Stimulated activated CD8-positive, alpha-beta memory T cell treated with anti-CD3 and anti-CD28 coated beads, Interleukin-4, amount 100 ng/mL, for 24 hours (primary cell): ENCODE measurements around the gene RASSF4.

Source experiments
- DNase-seq: peaks from one replicate; pipeline ENCODE4 v3.0.0-alpha.2; 2020; ENCODE audit warnings: low read depth

Gene RASSF4

DNA sequence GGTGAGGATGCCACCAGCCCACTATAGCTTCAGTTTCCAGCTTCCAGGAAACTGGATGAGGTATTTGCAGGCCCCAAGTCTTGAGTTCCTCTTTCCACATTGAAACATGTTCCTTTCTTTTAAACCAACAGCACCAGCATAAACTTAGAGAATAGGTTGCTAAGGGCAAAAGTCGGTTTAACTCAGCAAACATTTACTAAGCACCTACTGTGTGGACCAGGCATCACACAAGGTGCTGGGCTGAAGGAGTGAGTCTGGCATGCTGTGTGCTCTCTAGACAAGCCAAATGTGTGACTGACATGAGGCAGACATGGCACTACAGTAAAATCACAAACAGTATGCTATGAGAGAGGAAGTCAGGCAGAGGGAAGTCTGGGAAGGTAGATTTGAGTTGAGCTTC is 11.0 kb upstream of the RASSF4 start:
- DNase-seq: no peak

GRCh38 chr10:44949127-44949802 is 10.3 kb upstream of the RASSF4 start:
- no peak for DNase-seq

GRCh38 chr10:44949915-44950314 is 9.7 kb upstream of the RASSF4 start:
- no peak for DNase-seq

DNA sequence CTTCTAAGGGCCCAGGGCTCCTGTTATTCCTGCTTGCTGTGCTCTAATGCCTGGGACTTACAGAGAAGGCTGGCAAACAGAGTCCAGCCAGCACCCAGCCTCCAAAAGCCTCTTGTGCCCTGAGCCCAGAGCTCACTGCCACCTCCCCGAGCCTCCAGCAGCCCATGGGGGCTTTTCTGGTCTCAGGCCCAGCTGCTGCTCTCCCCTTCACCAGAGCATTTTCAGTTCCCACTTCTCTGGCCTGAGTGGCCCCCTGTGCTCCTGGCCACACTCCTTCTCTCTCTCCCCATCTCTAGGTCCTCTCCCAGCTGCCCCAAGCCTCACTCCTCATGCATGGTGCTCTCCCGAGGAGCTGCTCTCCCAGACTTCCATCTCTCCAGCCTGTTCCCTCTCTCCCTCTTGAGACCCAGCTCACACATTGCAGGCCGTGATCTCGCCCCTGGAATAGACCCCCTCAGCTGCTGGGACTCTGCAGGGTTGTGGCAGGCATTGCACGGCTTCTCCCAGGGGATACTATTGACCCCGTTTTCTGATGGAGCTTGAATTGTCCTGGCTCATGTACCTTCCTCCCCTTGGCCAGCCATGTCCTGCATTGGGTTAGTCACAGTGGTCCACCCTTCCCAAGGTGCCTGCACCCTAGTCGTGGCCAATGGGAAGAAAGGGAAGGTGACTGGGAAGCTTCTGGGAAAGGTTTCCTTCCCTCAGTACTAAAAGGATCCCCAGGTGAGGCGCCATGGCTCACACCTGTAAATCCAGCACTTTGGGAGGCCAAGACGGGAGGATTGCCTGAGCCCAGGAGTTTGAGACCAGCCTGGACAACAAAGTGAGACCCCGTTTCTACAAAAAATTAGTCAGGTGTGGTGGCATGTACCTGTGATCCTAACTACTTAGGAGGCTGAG is 9.0 kb upstream of the RASSF4 start:
- no peak for DNase-seq

GRCh38 chr10:44951576-44952226 is 7.9 kb upstream of the RASSF4 start:
- DNase-seq: no peak

GRCh38 chr10:44952779-44953231 is 6.8 kb upstream of the RASSF4 start:
- no peak for DNase-seq

GRCh38 chr10:44954042-44954441 is 5.6 kb upstream of the RASSF4 start:
- no peak for DNase-seq

GRCh38 chr10:44954962-44955361 is 4.6 kb upstream of the RASSF4 start:
- no peak for DNase-seq

DNA sequence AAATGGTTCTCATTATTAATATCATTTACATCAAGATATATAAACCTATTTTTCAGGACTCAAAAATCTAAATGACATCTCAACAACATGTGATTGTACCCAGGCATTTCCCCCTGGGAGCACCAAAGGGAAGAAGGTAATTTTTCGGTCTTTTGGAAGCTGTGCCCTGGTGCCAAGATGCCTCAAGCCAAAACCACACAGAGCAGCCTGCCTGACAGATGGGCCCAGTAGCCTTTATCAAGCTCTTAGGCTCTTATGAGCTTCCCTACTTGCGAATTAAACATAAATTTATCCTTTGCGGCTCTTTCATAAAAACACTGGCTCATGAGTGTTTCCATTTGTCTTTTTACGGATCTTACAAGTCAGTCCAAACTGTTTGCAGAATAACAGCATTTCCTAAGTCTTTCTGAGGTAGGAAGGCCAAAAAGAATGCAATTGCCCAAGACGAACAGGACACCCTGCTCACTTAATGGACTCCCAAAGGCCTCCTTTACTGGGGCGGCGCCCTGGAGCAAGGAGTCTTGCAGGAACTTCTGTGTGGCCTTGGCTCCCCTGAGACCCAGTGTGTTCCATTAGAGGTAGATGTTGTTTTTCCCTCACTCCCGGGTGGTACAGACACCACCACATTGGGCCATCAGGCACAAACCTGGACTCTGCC is 4.1 kb upstream of the RASSF4 start:
- DNase-seq: no peak

GRCh38 chr10:44956226-44956625 is 3.4 kb upstream of the RASSF4 start:
- DNase-seq: no peak

GRCh38 chr10:44956717-44957706 is 2.6 kb upstream of the RASSF4 start:
- DNase-seq: no peak

DNA sequence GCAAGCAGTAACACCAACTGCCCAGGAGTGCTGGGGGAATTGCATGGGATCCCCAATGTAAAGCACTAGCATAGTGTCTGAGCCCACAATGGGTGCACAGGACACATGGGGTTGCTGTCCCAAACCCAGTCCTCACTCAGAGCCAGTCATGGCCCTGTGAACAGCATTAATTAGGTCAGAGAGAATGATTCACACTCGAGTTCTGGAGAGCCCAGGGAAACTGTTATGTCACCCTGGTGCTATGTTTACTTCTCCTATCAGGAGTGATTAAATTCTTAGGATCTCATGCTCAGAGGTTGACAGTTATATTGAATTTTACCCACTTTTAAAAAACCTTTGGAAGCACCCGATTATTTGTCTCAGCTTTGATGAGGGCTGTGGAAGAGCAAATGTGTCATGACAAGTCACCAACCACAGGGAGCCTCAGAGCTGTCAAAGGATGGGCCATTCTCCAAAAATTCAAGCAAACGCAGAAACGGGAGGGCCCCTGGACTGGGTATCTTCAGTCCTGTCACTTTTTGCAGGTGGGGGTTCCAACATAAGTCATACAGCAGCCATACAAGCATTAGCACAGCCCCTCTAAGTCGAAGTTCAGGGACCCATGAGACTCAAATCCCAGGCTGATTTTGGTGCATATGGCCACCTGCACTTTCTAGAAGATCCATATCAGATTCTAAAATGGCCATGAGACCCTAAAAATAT is 1.3 kb upstream of the RASSF4 start:
- DNase-seq: no peak

DNA sequence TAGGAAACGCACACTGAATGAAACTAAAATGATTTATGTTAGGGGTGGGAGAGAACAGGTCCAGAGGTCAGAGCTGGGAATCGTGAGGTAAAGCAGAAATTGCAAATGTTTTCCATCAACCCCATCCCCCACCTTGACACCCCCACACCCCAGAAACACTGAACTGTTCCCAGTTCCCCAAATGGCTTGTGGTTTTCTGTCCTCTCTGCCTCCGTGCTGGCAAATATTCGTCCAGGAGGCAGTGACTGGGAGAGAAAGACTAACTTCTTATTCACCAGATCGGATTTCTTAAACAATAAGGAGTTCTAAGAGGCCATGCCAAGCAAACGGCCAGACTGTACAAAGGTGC is 730 bp upstream of the RASSF4 start:
- DNase-seq: no peak

- DNase-seq: no peak
Measured at GRCh38 chr10:44960088-44960460, 472 bp downstream of the RASSF4 start.

GRCh38 chr10:44960482-44961229 is 1.1 kb downstream of the RASSF4 start:
- DNase-seq: no peak

DNA sequence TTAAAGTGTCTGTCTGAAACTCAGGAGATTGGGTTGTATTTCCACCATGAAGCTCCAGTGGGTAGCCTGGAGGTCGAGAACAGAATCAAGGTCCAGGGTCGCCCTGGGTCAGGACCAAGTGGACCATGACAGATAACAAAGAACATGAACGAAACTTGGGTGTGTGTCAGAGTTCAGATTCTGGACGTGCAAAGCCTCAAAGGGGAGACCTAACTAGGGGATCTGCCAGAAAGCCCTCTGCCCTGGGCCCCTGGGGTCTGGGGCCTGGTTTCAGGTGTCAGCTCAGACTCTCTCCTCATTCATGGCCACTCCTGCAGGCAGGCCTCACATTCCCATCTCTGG is 1.6 kb downstream of the RASSF4 start:
- DNase-seq: no peak

DNA sequence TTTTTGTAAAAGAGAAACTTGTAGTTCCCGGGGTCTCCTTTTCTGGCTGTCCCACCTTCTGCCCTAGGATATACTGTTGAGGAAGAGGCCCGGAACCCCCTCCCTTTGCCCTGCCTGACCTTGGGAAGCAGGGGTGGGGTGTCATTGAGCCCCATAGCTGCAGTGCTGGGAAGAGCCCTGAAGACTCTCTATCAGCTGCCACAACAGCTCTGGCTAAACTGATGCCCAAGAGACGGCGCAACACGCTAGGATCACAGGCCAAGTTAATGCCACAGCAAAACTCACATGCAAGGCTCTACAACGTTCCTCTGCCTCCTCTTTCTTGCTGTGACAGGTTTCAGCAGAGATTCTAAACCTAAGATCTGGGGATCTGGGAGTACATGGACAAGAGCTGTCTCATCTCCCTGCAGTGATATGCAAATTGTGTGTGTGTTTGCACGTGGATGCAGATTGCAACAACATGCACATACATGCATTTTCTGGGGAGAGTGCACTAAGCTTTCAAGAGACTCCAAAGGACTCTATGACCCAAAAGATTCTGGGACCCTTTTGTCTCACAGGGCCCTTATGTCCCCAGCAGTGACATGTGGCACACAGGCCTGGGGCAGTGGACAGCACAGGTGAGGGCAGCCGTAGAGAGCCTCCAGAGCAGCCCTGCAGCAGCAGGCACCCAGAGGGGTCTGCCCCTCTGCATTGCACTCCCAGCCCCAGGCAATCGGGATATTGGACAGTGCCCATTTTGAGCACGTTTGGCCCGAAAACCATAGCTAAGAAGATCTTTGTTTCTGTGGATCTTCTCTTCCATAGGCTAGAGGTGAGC is 2.5 kb downstream of the RASSF4 start:
- no peak for DNase-seq

- DNase-seq: no peak
Measured at GRCh38 chr10:44962870-44963738, 3.5 kb downstream of the RASSF4 start.
